GDM1 (cell line): ENCODE measurements around the gene SLCO2A1.

Source experiments
- DNase-seq: peaks from one replicate; lab custom pipeline; 2025; lab: John Stamatoyannopoulos, UW

SLCO2A1 gene

GRCh38 chr3:133933097-133934024 lies 96.4 kb downstream of the SLCO2A1 start:
- no peak for DNase-seq

- DNase-seq = no peak
Measured at GRCh38 chr3:133932009-133932408, 97.7 kb downstream of the SLCO2A1 start.

- DNase-seq = no peak
Measured at GRCh38 chr3:133931084-133931483, 98.6 kb downstream of the SLCO2A1 start.

DNA sequence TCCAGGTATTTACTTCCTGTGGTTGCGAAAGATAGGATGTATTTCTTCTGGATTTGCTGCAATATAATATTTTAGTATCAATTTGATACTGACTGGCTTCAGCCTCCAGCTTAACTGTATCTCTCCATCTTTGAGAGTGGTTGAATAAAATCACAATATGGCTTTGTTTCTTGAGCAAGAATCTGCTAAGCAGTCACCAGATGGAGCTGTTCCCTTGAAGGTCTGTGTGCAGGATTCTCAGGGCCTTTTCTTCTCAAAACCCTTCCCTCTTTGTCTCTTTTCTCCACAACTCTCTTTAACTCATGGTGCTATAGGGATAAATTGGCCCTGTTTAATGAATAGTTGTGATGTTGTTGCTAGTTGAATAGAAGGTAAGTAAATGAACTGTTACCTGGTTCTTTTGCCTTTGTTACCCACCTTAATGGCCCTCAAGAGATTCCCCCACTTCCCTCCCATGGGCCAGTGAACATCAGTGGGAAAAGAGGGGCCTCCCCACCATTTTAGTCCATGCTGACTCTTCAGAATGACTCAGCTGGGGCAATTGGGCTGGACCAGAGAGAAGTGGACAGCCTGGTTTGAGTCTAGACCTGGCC lies 99.3 kb downstream of the SLCO2A1 start:
- peak; percentile 34 for DNase-seq

GRCh38 chr3:133928903-133929607 lies 100.7 kb downstream of the SLCO2A1 start:
- DNase-seq = no peak

GRCh38 chr3:133928136-133928893 lies 101.4 kb downstream of the SLCO2A1 start:
- DNase-seq = no peak

- peak; percentile 29 for DNase-seq
Measured at GRCh38 chr3:133927540-133928066, 102.1 kb downstream of the SLCO2A1 start.

- no peak for DNase-seq
Measured at GRCh38 chr3:133926736-133927539, 102.8 kb downstream of the SLCO2A1 start.

- DNase-seq = no peak
Measured at GRCh38 chr3:133925960-133926735, 103.6 kb downstream of the SLCO2A1 start.

DNA sequence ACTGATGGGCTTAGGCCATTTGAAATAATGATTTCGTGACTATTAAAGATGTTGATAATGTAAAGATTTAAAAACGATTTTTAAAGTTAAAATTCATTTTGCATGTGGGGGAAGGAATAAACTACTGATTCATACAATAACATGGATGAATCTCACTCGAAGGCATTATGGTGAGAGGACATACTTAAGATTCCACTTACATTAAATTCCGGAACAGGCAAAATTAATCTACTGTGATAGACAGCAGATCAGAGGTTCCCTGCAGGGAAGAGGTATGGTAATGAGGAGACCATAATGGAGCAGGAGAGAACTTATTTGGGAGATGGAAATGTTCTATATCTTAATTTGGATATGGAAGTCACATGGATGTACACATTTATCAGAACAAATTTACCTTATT lies 105.7 kb downstream of the SLCO2A1 start:
- no peak for DNase-seq

DNA sequence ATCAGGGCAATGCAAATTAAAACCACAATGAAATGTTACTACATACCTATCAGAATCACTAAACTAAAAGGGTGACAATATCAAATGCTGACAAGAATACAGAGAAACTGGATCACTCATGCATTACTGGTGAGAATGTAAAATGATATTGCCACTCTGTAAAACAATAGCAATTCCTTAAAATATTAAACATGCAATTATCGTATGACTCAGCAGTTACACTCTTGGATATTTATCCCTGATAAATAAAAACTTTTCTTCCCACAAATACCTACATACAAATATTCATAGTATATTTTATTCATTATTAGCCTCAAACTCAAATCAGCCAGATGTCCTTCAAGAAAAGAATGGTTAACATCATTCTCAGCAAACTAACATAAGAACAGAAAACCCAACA lies 108.1 kb downstream of the SLCO2A1 start:
- DNase-seq = no peak

GRCh38 chr3:133917144-133917543 lies 112.6 kb downstream of the SLCO2A1 start:
- DNase-seq = no peak

DNA sequence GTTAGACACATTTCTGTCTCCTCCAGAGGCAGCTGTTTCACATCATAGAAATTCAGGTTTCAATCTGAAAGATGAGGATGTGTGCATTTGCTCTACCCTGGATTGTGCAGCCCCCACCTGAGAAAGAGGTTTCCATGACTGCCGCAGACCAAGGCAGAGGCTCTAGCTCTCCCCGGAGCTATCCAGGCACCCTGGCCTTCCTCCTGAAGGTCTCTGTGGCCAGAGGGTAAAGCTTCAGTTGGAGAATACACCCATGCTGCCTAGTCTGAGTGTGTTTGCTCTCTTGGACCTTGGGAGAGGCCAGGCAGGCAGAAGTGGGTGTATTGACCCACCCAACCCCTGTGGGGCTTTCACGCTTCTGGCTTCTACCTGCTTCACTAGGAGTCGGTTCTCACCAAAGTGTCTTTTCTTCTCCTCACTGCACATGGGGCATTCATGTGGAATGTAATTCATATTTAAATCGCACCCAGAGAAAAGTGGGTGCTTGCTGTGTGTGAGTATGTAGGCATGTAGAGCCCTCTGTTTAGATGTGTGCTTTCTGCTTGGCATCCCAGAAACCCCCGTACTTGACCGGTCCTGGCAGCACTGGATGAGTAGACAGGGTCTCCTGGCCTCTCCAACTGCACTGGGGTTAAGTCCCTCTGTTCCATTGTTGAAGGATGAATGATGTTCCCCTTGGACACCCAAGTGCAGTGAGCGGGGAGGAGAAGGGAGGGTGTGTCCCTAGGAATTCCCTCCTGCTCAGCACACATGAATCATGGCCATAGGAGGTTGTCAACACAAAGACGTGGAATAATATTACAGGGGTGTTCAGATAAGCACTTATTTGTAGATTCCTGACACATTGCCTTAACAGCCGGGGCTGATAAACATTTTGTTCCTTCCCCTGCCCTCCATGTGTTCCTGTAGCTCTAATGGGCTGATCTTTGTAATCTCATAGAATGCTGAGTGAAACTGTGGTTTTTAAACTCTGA lies 113.8 kb downstream of the SLCO2A1 start:
- no peak for DNase-seq

DNA sequence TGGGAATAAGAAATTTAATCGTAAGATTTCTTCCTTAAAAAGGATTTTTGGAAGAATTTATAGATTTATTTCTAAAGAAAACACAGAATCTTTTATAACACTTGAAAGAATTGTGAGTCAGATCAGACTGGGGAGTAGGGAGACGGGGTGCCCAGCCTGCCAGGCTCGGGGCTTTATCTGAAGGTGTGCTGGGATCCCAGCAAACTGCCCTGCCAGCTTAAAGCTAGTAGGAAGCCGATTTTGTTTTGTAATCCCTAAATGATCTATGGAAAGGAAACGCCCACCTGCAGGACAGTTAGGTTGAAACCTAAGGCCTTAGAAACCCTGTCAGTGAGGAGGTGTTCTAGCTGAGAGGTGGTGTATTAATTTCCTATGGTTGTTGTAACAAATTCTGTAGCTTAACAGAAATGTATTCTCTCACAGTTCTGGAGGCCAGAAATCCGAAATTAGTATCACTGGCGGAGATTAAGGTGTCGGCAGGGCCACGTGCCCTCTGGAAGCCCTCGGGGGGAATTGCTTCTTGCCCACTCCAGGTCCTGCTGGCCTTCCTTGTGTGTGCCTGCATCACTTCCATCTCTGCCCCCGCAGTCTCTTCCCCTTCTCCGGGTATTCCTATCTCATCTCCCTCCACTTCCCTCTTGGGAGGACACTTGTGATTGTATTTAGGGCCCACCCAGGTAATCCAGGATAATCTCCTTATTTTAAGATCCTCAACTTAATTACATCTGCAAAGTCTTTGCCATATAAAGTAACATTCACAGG lies 114.7 kb downstream of the SLCO2A1 start:
- no peak for DNase-seq

DNA sequence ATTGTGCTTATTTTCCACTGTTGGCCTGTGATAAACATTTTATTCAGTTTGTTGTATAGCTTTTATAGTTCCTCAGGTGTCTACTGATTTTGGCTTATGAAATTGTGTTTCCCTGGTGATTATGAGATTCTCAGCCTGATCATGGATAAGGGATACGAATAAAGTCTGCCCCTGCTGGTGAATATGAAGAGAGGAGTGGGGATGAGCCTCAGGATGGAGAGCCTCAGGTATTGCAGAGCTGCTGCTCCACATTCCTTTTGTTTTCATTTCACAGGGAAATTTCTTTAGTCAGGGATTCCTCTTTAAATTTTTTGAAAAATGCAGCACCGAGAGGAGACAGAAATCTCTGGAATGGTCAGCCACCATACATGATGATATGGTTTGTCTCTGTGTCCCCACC lies 119.3 kb downstream of the SLCO2A1 start:
- DNase-seq = no peak

- DNase-seq = no peak
Measured at GRCh38 chr3:133905376-133905775, 124.3 kb downstream of the SLCO2A1 start.

- no peak for DNase-seq
Measured at GRCh38 chr3:133901847-133902246, 127.9 kb downstream of the SLCO2A1 start.

DNA sequence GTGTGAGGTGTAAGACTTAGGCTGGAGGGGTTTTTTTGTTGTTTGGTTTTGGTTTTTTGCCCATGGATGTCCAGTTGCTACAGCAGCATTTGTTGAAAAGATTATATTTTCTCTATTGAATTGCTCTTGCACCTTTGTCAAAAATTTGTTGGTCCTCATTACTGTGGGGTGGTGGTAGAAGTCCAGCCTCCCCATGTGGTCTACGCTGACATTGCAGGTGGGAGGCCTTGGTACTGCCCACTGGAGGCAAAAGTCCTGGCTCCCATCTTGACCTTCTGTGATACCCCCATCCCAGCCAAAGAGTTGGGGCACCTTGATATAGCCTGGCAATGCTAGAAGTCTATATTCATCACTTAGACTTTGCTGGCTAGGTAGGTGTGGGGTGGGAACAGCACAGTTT lies 128.6 kb downstream of the SLCO2A1 start:
- DNase-seq = no peak
